Fibroblast of villous mesenchyme (primary cell): ENCODE results near the gene CYP3A5. TPM values are rescaled to one million over a fixed set of nuclear protein-coding genes. Genes with fewer than 3 reads are reported as not detected.

Source experiments
- DNase-seq: peaks from one replicate; pipeline ENCODE4 v3.0.0-alpha.2; 2010; ENCODE audit warnings: low read depth
- H3K4me3 ChIP-seq: 2 replicates; pipeline ENCODE4 v1.5.1; 2011; ENCODE audit warnings: low read depth, mild to moderate bottlenecking, low read length
- CTCF ChIP-seq: IDR thresholded peaks from 2 replicates; pipeline ENCODE4 v1.5.1; 2012; ENCODE audit warnings: low read depth, mild to moderate bottlenecking, low read length; ENCODE audit not compliant: insufficient read depth
- total RNA-seq: library from RNA; depleted of rRNA; stranded (reverse); fragments of >200 nt; gene quantifications from 2 replicates; pipeline ENCODE4 v1.2.3, GENCODE V29; 2012

Gene CYP3A5
- total RNA-seq, 1 donor: 0.43 TPM

- TF ChIP-seq CTCF: no peak
- DNase-seq: peak; percentile 46
Measured at GRCh38 chr7:99679032-99679399, 780 bp downstream of the CYP3A5 start.

GRCh38 chr7:99677648-99678045, 2.1 kb downstream of the CYP3A5 start:
- no peak for DNase-seq
- H3K4me3 ChIP-seq: no peak overlapping the region
- TF ChIP-seq CTCF: no peak

More at GRCh38 chr7:99679032-99679399, 780 bp downstream of the CYP3A5 start:
- no peak overlapping the region for H3K4me3 ChIP-seq

- DNase-seq: no peak
- H3K4me3 ChIP-seq: no peak overlapping the region
- TF ChIP-seq CTCF: no peak
Measured at GRCh38 chr7:99677013-99677647, 2.7 kb downstream of the CYP3A5 start.

GRCh38 chr7:99674995-99675742, 4.6 kb downstream of the CYP3A5 start:
- no peak for DNase-seq
- H3K4me3 ChIP-seq: no peak overlapping the region
- TF ChIP-seq CTCF: no peak

- no peak for DNase-seq
- no peak overlapping the region for H3K4me3 ChIP-seq
Measured at GRCh38 chr7:99672573-99672972, 7.2 kb downstream of the CYP3A5 start.

GRCh38 chr7:99669782-99670181, 10.0 kb downstream of the CYP3A5 start:
- DNase-seq: peak; percentile 7
- TF ChIP-seq CTCF: no peak
- no peak overlapping the region for H3K4me3 ChIP-seq

More at GRCh38 chr7:99672573-99672972, 7.2 kb downstream of the CYP3A5 start:
- TF ChIP-seq CTCF: no peak
